Right cardiac atrium (tissue), 5 donors: ENCODE results near the gene GTPBP6. TPM values are rescaled to one million over a fixed set of nuclear protein-coding genes. Genes with fewer than 3 reads are reported as not detected.
"Not testable (repeated sequence)": the region's sequence is repeated elsewhere in the genome, so short reads cannot be mapped to it uniquely, and the experiment has no call there.

Source experiments
- ATAC-seq, 2 donors: fragments of 200-7000 bp; cut with Tn5 transposase; one replicate each; pipeline versions ENCODE4 v1.8.0 to v1.9.1; 2020; ENCODE audit warnings: moderate library complexity in 2 of 2, mild to moderate bottlenecking in 1 of 2
- DNase-seq, 3 donors: peaks; one replicate each; pipeline ENCODE4 v3.0.0-alpha.2; 2020
- H3K27ac ChIP-seq: one replicate; pipeline ENCODE4 v1.5.1; 2013; ENCODE audit warnings: mild to moderate bottlenecking, low read length, control low read depth, moderate library complexity
- H3K27me3 ChIP-seq: one replicate; pipeline ENCODE4 v1.6.1; 2013; ENCODE audit not compliant: control insufficient read depth, insufficient read depth
- H3K4me1 ChIP-seq: one replicate; pipeline ENCODE4 v1.6.1; 2013; ENCODE audit warnings: low read length; ENCODE audit not compliant: control insufficient read depth, insufficient read depth
- H3K4me3 ChIP-seq: one replicate; pipeline ENCODE4 v1.5.1; 2013; ENCODE audit warnings: low read length, control low read depth
- H3K9me3 ChIP-seq: one replicate; pipeline ENCODE4 v1.6.1; 2013; ENCODE audit warnings: low read length; ENCODE audit not compliant: control insufficient read depth
- WGBS: extraction: QIAGEN DNeasy Blood & Tissue Kit; methylation state at CpG from one replicate; pipeline ENCODE4 v1.1.7; 2013; 5-methylcytosine and 5-hydroxymethylcytosine counted together
- intact Hi-C, 4 donors: fragments of 100-400 bp; cut with DNase I; formaldehyde crosslinking; loops; one replicate each; pipeline versions ENCODE4 v1.11.0 to v1.14.0; 2022 to 2023
- polyA plus RNA-seq: library from polyadenylated mRNA; stranded (reverse); fragments of 200-250 nt; gene quantifications from one replicate; pipeline ENCODE4 v1.2.3, GENCODE V29; 2013
- total RNA-seq, 4 donors: library from RNA; stranded (reverse); fragmentation: NEBNext Ultra II Directional; extraction: Animal tissue kit (Norgen Biotek cat#: 25700); gene quantifications; one replicate each; pipeline ENCODE4 v1.2.1, GENCODE V29; 2021
- donor health status: healthy with polysubstance abuse.
- donor health status: DM: no; HTN: yes; CAD: no.
- donor health status: DM: no; HTN: no; CAD: no.
- donor health status: DM: no; HTN: yes; CAD: no; lungs with severe emphysema.
- donor health status: DM: yes; HTN: yes; CAD: no.

The GTPBP6 gene
- total and polyA plus RNA-seq, 5 donors, result 48.4 to 59.0 (median 56.2) TPM

- H3K9me3 ChIP-seq, result no peaks in the 10 kb centered on the region
- ATAC-seq, result peak in 1 of 2 donors; percentile 22
- peak in 2 of 3 donors; percentile 59 to 70 for DNase-seq
- no peak within 1 kb of the TSS for H3K27ac ChIP-seq
- intact Hi-C loops, result no loop called here
- no peaks in the 10 kb centered on the region for H3K27me3 ChIP-seq
- peak within 1 kb of the TSS; percentile 26 for H3K4me3 ChIP-seq
- H3K4me1 ChIP-seq, result no peaks in the 10 kb centered on the region
- 27% methylated on average over 25 of the region's 25 CpGs for WGBS
These were observed 37.2 kb downstream of the GTPBP6 start, which contains the start of gene PLCXD1 for GRCh38 chrX:281166-281999. Gene PLCXD1 (plus strand): TSS chrX:281381. CDS start chrX:284188, 2,807 bp downstream.

- WGBS, result 7% methylated on average over 22 of the region's 24 CpGs
- H3K4me3 ChIP-seq, result peak overlapping the region; percentile 26
- H3K4me1 ChIP-seq, H3K27me3 ChIP-seq, intact Hi-C loops, H3K9me3 ChIP-seq, ATAC-seq, DNase-seq, H3K27ac ChIP-seq: not testable (repeated sequence)
These were observed 37.9 kb downstream of the GTPBP6 start for GRCh38 chrX:280722-281121.

- intact Hi-C loops, result not testable (repeated sequence)
- 76% methylated on average over 45 of the region's 45 CpGs for WGBS
These were observed 38.6 kb downstream of the GTPBP6 start for GRCh38 chrX:279757-280604.

GRCh38 chrX:276581-277201, 41.9 kb downstream of the GTPBP6 start:
- Histone ChIP-seq H3K27ac (no peak overlapping the region), H3K27me3 (no peaks in the 10 kb centered on the region), H3K4me3 (peak overlapping the region; percentile 64), H3K9me3 (no peaks in the 10 kb centered on the region), H3K4me1 (no peaks in the 10 kb centered on the region)
- WGBS, result 8% methylated on average over 49 of the region's 49 CpGs
- DNase-seq (peak in 2 of 3 donors; percentile 29 to 66), ATAC-seq (peak; percentile 50 to 63)
- intact Hi-C loops, result no loop called here

More at GRCh38 chrX:279757-280604, 38.6 kb downstream of the GTPBP6 start:
- not testable (repeated sequence) for H3K4me3 ChIP-seq, H3K27ac ChIP-seq, H3K9me3 ChIP-seq, H3K4me1 ChIP-seq, H3K27me3 ChIP-seq, ATAC-seq
- peak in 1 of 3 donors; percentile 60 for DNase-seq

- Histone ChIP-seq H3K9me3 (no peaks in the 10 kb centered on the region), H3K27me3 (no peaks in the 10 kb centered on the region), H3K4me1 (no peaks in the 10 kb centered on the region), H3K4me3 (peak overlapping the region; percentile 64), H3K27ac (no peak overlapping the region)
- intact Hi-C loops, result no loop called here
- ATAC-seq, result peak; percentile 97
- WGBS, result 6% methylated on average over 36 of the region's 36 CpGs
- DNase-seq, result peak; percentile 84 to 93 (median 92)
These were observed 42.5 kb downstream of the GTPBP6 start for GRCh38 chrX:275967-276580.

GRCh38 chrX:275476-275966, 43.1 kb downstream of the GTPBP6 start:
- Histone ChIP-seq H3K9me3 (no peaks in the 10 kb centered on the region), H3K27ac (no peak overlapping the region), H3K4me3 (peak overlapping the region; percentile 64), H3K4me1 (no peaks in the 10 kb centered on the region), H3K27me3 (no peaks in the 10 kb centered on the region)
- 52% methylated on average over 32 of the region's 32 CpGs for WGBS
- intact Hi-C loops, result no loop called here
- peak in 1 of 3 donors; percentile 59 for DNase-seq
- ATAC-seq, result peak; percentile 20 to 40

GRCh38 chrX:274904-275475, 43.6 kb downstream of the GTPBP6 start:
- 58% methylated on average over 16 of the region's 16 CpGs for WGBS
- peak; percentile 54 to 81 for ATAC-seq
- H3K4me3 ChIP-seq, result no peak overlapping the region
- peak in 2 of 3 donors; percentile 45 to 77 for DNase-seq
- intact Hi-C loops, result no loop called here
- H3K9me3 ChIP-seq, result no peaks in the 10 kb centered on the region
- H3K27ac ChIP-seq, result no peak overlapping the region
- H3K4me1 ChIP-seq, result no peaks in the 10 kb centered on the region
- H3K27me3 ChIP-seq, result no peaks in the 10 kb centered on the region

GRCh38 chrX:270848-271367, 47.7 kb downstream of the GTPBP6 start:
- WGBS, result 88% methylated on average over 21 of the region's 21 CpGs
- no peaks in the 10 kb centered on the region for H3K4me1 ChIP-seq
- H3K4me3 ChIP-seq, result no peak overlapping the region
- intact Hi-C loops, result no loop called here
- no peak overlapping the region for H3K27ac ChIP-seq
- ATAC-seq (no peak), DNase-seq (no peak)
- H3K9me3 ChIP-seq, result no peaks in the 10 kb centered on the region
- H3K27me3 ChIP-seq, result no peaks in the 10 kb centered on the region

GRCh38 chrX:267771-268261, 50.8 kb downstream of the GTPBP6 start:
- Histone ChIP-seq H3K27ac (no peak overlapping the region), H3K9me3 (no peaks in the 10 kb centered on the region), H3K4me1 (no peaks in the 10 kb centered on the region), H3K27me3 (no peaks in the 10 kb centered on the region), H3K4me3 (no peak overlapping the region)
- ATAC-seq, result peak in 1 of 2 donors; percentile 11
- 86% methylated on average over 33 of the region's 33 CpGs for WGBS
- intact Hi-C loops, result no loop called here
- DNase-seq, result no peak

- no peak for DNase-seq
- WGBS, result 83% methylated on average over 8 of the region's 8 CpGs
- intact Hi-C loops, result no loop called here
- Histone ChIP-seq H3K27me3 (no peaks in the 10 kb centered on the region), H3K4me1 (no peaks in the 10 kb centered on the region), H3K9me3 (no peaks in the 10 kb centered on the region), H3K4me3 (no peak overlapping the region), H3K27ac (no peak overlapping the region)
- no peak for ATAC-seq
These were observed 53.1 kb downstream of the GTPBP6 start for GRCh38 chrX:265502-265901.
